OCI-LY3 (cell line): ENCODE results near the gene MCU.

Experiments used
- H2AFZ ChIP-seq: fragments of 200-600, 300-600 bp; shearing (Covaris generic); 2 replicates; pipeline ENCODE4 v1.6.0; 2014; ENCODE audit warnings: antibody characterized with exemption, low read depth, low read length
- H3K27ac ChIP-seq: fragments of 200-600, 300-600 bp; sonication (generic); 2 replicates; pipeline ENCODE4 v1.5.1; 2014; ENCODE audit warnings: mild to moderate bottlenecking, low read length, moderate library complexity, mixed read lengths
- H3K27me3 ChIP-seq: fragments of 200-600, 300-600 bp; sonication (generic); 2 replicates; pipeline ENCODE4 v1.6.1; 2014; ENCODE audit warnings: low read depth, low read length, mixed read lengths
- H3K36me3 ChIP-seq: fragments of 200-600, 300-600 bp; sonication (generic); replicated peaks from 2 replicates; pipeline ENCODE3; 2014; ENCODE audit warnings: low read depth, low read length, mixed read lengths
- H3K4me1 ChIP-seq: fragments of 300-600, 200-600 bp; sonication (generic); 2 replicates; pipeline ENCODE4 v1.6.1; 2014; ENCODE audit warnings: low read length, mixed read lengths
- H3K4me2 ChIP-seq: fragments of 200-600, 300-600 bp; sonication (generic); 2 replicates; pipeline ENCODE4 v1.6.1; 2014; ENCODE audit warnings: low read length, mixed read lengths
- H3K4me3 ChIP-seq: fragments of 300-600, 200-600 bp; sonication (generic); 2 replicates; pipeline ENCODE4 v1.5.1; 2014; ENCODE audit warnings: antibody characterized with exemption, mild to moderate bottlenecking, low read length, moderate library complexity
- H3K79me2 ChIP-seq: fragments of 300-600, 200-600 bp; shearing (Covaris generic); 2 replicates; pipeline ENCODE4 v1.6.1; 2014; ENCODE audit warnings: mild to moderate bottlenecking, low read length, mixed read lengths
- H3K9ac ChIP-seq: fragments of 300-600, 200-600 bp; shearing (Covaris generic); 2 replicates; pipeline ENCODE4 v1.6.0; 2014; ENCODE audit warnings: mild to moderate bottlenecking, low read length, moderate library complexity
- H3K9me3 ChIP-seq: fragments of 200-600, 300-600 bp; shearing (Covaris generic); 2 replicates; pipeline ENCODE4 v1.6.1; 2014; ENCODE audit warnings: low read length, mixed read lengths; ENCODE audit not compliant: insufficient read depth
- H4K20me1 ChIP-seq: fragments of 200-600, 300-600 bp; sonication (generic); 2 replicates; pipeline ENCODE4 v1.6.1; 2016; ENCODE audit warnings: low read length, mixed read lengths; ENCODE audit not compliant: insufficient read depth
- EZH2phosphoT487 ChIP-seq: fragments of 200-600 bp; shearing (Covaris generic); IDR thresholded peaks from 2 replicates; pipeline ENCODE4 v1.6.1; 2018; ENCODE audit warnings: antibody characterized with exemption, mixed run types, low read depth
- TF ChIP-seq, protein P1 (sequence below): fragments of 200-600, 300-600 bp; sonication (generic); IDR thresholded peaks from 2 replicates; pipeline ENCODE4 v1.5.1; 2014; ENCODE audit warnings: antibody characterized with exemption, low read length, low read depth

The MCU gene

GRCh38 chr10:72881291-72881690 lies 189.3 kb downstream of the MCU start:
- Histone ChIP-seq H3K4me2 (no peak overlapping the region), H3K4me3 (no peak overlapping the region), H3K36me3 (no peaks in the 10 kb centered on the region), H3K9me3 (no peaks in the 10 kb centered on the region), H3K9ac (no peak overlapping the region), H3K79me2 (no peaks in the 10 kb centered on the region), H3K27me3 (no peaks in the 10 kb centered on the region), H3K4me1 (peaks cover 11% of the 10 kb centered on the region), H3K27ac (no peak overlapping the region), H2AFZ (no peak overlapping the region), H4K20me1 (no peaks in the 10 kb centered on the region)
- no peak for TF ChIP-seq EZH2phosphoT487
- TF ChIP-seq, protein P1, sequence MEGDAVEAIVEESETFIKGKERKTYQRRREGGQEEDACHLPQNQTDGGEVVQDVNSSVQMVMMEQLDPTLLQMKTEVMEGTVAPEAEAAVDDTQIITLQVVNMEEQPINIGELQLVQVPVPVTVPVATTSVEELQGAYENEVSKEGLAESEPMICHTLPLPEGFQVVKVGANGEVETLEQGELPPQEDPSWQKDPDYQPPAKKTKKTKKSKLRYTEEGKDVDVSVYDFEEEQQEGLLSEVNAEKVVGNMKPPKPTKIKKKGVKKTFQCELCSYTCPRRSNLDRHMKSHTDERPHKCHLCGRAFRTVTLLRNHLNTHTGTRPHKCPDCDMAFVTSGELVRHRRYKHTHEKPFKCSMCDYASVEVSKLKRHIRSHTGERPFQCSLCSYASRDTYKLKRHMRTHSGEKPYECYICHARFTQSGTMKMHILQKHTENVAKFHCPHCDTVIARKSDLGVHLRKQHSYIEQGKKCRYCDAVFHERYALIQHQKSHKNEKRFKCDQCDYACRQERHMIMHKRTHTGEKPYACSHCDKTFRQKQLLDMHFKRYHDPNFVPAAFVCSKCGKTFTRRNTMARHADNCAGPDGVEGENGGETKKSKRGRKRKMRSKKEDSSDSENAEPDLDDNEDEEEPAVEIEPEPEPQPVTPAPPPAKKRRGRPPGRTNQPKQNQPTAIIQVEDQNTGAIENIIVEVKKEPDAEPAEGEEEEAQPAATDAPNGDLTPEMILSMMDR: no peak

GRCh38 chr10:72883861-72884260 lies 191.9 kb downstream of the MCU start:
- Histone ChIP-seq H2AFZ (no peak overlapping the region), H3K27me3 (no peaks in the 10 kb centered on the region), H3K9me3 (no peaks in the 10 kb centered on the region), H3K4me2 (no peak overlapping the region), H3K4me3 (no peak overlapping the region), H3K9ac (no peak overlapping the region), H3K79me2 (no peaks in the 10 kb centered on the region), H3K4me1 (no peaks in the 10 kb centered on the region), H3K27ac (no peak overlapping the region), H4K20me1 (no peaks in the 10 kb centered on the region), H3K36me3 (no peaks in the 10 kb centered on the region)
- no peak for TF ChIP-seq EZH2phosphoT487
- TF ChIP-seq, protein P1: no peak

GRCh38 chr10:72885953-72886352 lies 194.0 kb downstream of the MCU start:
- Histone ChIP-seq H3K4me3 (no peak overlapping the region), H3K79me2 (no peaks in the 10 kb centered on the region), H3K4me1 (no peaks in the 10 kb centered on the region), H3K9me3 (no peaks in the 10 kb centered on the region), H3K9ac (no peak overlapping the region), H2AFZ (no peak overlapping the region), H3K27me3 (no peaks in the 10 kb centered on the region), H3K36me3 (no peaks in the 10 kb centered on the region), H3K27ac (no peak overlapping the region), H3K4me2 (no peak overlapping the region), H4K20me1 (no peaks in the 10 kb centered on the region)
- TF ChIP-seq, protein P1: no peak
- TF ChIP-seq EZH2phosphoT487: no peak

DNA sequence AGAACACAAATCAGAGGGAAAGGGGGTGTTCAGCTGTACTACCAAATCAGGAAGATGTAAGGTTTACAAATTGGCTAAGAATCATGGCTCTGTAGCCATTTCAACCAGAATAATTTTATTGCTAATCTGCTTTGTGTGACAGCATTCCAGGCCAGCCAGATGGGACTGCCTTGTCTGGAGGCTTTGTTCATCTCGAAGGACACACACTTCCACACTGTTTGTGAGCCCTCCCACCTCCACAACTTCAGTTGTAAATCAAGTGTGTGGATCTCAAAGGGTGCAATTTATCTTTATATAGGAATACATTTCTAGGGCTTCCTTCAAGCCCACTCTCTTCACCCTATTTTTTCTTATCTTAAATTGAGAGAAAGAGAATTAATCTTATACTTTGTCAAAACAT lies 194.7 kb downstream of the MCU start:
- H2AFZ ChIP-seq: no peak overlapping the region
- no peaks in the 10 kb centered on the region for H3K4me1 ChIP-seq
- H3K4me2 ChIP-seq: no peak overlapping the region
- no peak overlapping the region for H3K27ac ChIP-seq
- no peak overlapping the region for H3K4me3 ChIP-seq
- no peak overlapping the region for H3K9ac ChIP-seq
- no peaks in the 10 kb centered on the region for H3K9me3 ChIP-seq
- TF ChIP-seq, protein P1: no peak
- TF ChIP-seq EZH2phosphoT487: no peak
- no peaks in the 10 kb centered on the region for H4K20me1 ChIP-seq
- no peaks in the 10 kb centered on the region for H3K27me3 ChIP-seq
- no peaks in the 10 kb centered on the region for H3K36me3 ChIP-seq
- no peaks in the 10 kb centered on the region for H3K79me2 ChIP-seq
